MCF 10A (cell line): ENCODE measurements around the gene GLRX. TPM values are rescaled to one million over a fixed set of nuclear protein-coding genes. Genes with fewer than 3 reads are reported as not detected.
"Not testable (repeated sequence)": the region's sequence is repeated elsewhere in the genome, so short reads cannot be mapped to it uniquely, and the experiment has no call there.

Experiments
- BruUV-seq: library from RNA; stranded (reverse); fragments of 400-500 nt; replicated peaks from 2 replicates; lab custom pipeline; 2021; lab: Mats Ljungman, UMichigan
- CTCF ChIA-PET: fragments of 300-600 bp; sonication (Branson Sonifier 250); formaldehyde crosslinking; extraction: SDS; loops from one replicate; lab custom pipeline; 2021; ENCODE audit warnings: antibody characterized with exemption, inconsistent platforms; lab: Yijun Ruan, JAX
- POLR2A ChIA-PET: fragments of 300-600, 350-650 bp; sonication (Branson Sonifier 250); formaldehyde crosslinking; extraction: SDS; loops from one replicate; lab custom pipeline; 2020; ENCODE audit warnings: antibody characterized with exemption, inconsistent platforms; lab: Yijun Ruan, JAX
- DNase-seq: peaks from one replicate; pipeline ENCODE4 v3.0.0-alpha.2; 2018; ENCODE audit not compliant: unreplicated experiment
- H3K27ac Mint-ChIP-seq: one replicate; pipeline ENCODE4 v1.8.0; 2022; ENCODE audit warnings: mild to moderate bottlenecking, low read depth, mixed read lengths; ENCODE audit not compliant: unreplicated experiment
- H3K27me3 Mint-ChIP-seq: one replicate; pipeline ENCODE4 v1.8.0; 2022; ENCODE audit warnings: mixed read lengths; ENCODE audit not compliant: insufficient read depth, unreplicated experiment
- H3K36me3 Mint-ChIP-seq: one replicate; pipeline ENCODE4 v1.8.0; 2022; ENCODE audit warnings: mild to moderate bottlenecking, moderate library complexity, mixed read lengths; ENCODE audit not compliant: insufficient read depth, unreplicated experiment
- H3K4me1 Mint-ChIP-seq: one replicate; pipeline ENCODE4 v1.8.0; 2022; ENCODE audit warnings: mixed read lengths; ENCODE audit not compliant: insufficient read depth, unreplicated experiment
- H3K4me3 Mint-ChIP-seq: one replicate; pipeline ENCODE4 v1.8.0; 2022; ENCODE audit warnings: mild to moderate bottlenecking, moderate library complexity, mixed read lengths; ENCODE audit not compliant: unreplicated experiment
- H3K9me3 Mint-ChIP-seq: one replicate; pipeline ENCODE4 v1.8.0; 2022; ENCODE audit warnings: mixed read lengths; ENCODE audit not compliant: unreplicated experiment
- intact Hi-C: fragments of 100-400 bp; cut with micrococcal nuclease; formaldehyde crosslinking; loops from 2 replicates; pipeline ENCODE4 v1.14.1; 2022
- total RNA-seq: library from RNA; stranded (reverse); gene quantifications from 2 replicates; pipeline ENCODE4 v1.2.3, GENCODE V29; 2022
- TF ChIP-seq, protein P1 (sequence below): fragments of 200-600 bp; IDR thresholded peaks from one replicate; pipeline ENCODE4 v1.8.0; 2022; ENCODE audit warnings: antibody characterized with exemption, mild to moderate bottlenecking; ENCODE audit not compliant: unreplicated experiment

GLRX gene
- total RNA-seq, 1 experiment from 2014 or later, result 41.4 TPM

- H3K9me3 Mint-ChIP-seq, result no peaks in the 10 kb centered on the region
- ChIA-PET CTCF (interaction anchor here (0.6 to 16.0 kb wide), 11 partner anchors 10 to 834 kb away, joined by 3 to 336 read pairs (median 4); no protein-coding TSS in a partner anchor), POLR2A (interaction anchor here (0.6 kb wide), 4 partner anchors 73 to 596 kb away, joined by 3 to 4 read pairs (median 4); no protein-coding TSS in a partner anchor)
- no peak overlapping the region for H3K4me3 Mint-ChIP-seq
- no peaks in the 10 kb centered on the region for H3K36me3 Mint-ChIP-seq
- H3K27ac Mint-ChIP-seq, result no peak overlapping the region
- H3K4me1 Mint-ChIP-seq, result peaks cover 4% of the 10 kb centered on the region
- intact Hi-C loops, result no loop called here
- no TSS peak for BruUV-seq
- TF ChIP-seq, protein P1, sequence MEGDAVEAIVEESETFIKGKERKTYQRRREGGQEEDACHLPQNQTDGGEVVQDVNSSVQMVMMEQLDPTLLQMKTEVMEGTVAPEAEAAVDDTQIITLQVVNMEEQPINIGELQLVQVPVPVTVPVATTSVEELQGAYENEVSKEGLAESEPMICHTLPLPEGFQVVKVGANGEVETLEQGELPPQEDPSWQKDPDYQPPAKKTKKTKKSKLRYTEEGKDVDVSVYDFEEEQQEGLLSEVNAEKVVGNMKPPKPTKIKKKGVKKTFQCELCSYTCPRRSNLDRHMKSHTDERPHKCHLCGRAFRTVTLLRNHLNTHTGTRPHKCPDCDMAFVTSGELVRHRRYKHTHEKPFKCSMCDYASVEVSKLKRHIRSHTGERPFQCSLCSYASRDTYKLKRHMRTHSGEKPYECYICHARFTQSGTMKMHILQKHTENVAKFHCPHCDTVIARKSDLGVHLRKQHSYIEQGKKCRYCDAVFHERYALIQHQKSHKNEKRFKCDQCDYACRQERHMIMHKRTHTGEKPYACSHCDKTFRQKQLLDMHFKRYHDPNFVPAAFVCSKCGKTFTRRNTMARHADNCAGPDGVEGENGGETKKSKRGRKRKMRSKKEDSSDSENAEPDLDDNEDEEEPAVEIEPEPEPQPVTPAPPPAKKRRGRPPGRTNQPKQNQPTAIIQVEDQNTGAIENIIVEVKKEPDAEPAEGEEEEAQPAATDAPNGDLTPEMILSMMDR, result no peak
- H3K27me3 Mint-ChIP-seq, result no peaks in the 10 kb centered on the region
- no peak for DNase-seq
These were observed 30.0 kb upstream of the GLRX start for GRCh38 chr5:95852567-95852966.

DNA sequence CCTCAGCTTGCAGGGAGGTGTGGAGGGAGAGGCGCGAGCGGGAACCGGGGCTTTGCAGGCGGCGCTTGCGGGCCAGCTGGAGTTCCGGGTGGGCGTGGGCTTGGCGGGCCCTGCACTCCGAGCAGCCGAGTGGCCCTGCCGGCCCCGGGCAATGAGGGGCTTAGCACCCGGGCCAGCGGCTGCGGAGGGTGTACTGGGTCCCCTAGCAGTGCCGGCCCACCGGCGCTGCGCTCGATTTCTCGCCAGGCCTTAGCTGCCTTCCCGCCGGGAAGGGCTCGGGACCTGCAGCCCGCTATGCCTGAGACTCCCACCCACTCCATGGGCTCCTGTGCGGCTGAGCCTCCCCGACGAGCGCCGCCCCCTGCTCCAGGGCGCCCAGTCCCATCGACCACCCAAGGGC, 28.6 kb upstream of the GLRX start:
- H3K27me3 Mint-ChIP-seq, intact Hi-C loops, H3K9me3 Mint-ChIP-seq, H3K27ac Mint-ChIP-seq, H3K36me3 Mint-ChIP-seq, BruUV-seq, DNase-seq, H3K4me1 Mint-ChIP-seq, H3K4me3 Mint-ChIP-seq: not testable (repeated sequence)
- POLR2A ChIA-PET, result interaction anchor here (0.6 kb wide), 1 partner anchor 823 kb away, joined by 5 read pairs; no protein-coding TSS in a partner anchor
- CTCF ChIA-PET, result interaction anchor here (0.7 to 16.0 kb wide), 5 partner anchors 67 to 485 kb away, joined by 3 to 336 read pairs (median 86); partner anchors contain the start of gene RFESD

- CTCF ChIA-PET, result interaction anchor here (0.6 to 16.0 kb wide), 11 partner anchors 9 to 752 kb away, joined by 3 to 336 read pairs (median 10); partner anchors contain the start of genes GLRX and RFESD
- TF ChIP-seq, protein P1, result no peak
- peaks cover under 1% of the 10 kb centered on the region for H3K4me1 Mint-ChIP-seq
- H3K4me3 Mint-ChIP-seq, result no peak overlapping the region
- POLR2A ChIA-PET, result no interaction called here
- BruUV-seq, result no TSS peak
- H3K27ac Mint-ChIP-seq, result no peak overlapping the region
- no peaks in the 10 kb centered on the region for H3K27me3 Mint-ChIP-seq
- no peak for DNase-seq
- no peaks in the 10 kb centered on the region for H3K9me3 Mint-ChIP-seq
- H3K36me3 Mint-ChIP-seq, result no peaks in the 10 kb centered on the region
- intact Hi-C loops, result no loop called here
These were observed 27.9 kb upstream of the GLRX start for GRCh38 chr5:95850391-95850894.

DNA sequence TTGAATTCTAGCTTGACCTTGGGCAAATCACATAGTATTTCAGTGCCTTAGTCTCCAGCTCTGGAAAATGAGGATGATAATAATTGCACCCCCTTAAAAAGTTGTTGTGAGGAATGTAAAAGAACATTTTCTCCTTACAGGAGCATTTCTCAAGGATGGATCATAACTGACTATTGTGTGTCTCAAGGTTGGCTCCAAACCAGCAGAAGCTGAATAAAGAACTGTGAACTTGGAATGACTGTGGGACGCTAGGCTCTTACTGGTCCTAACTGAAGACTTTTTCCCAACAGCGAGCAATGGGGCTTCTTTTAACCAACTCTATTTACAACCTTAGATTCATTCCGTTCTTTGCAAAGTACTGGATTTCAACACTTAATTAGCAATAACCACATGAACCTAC, 26.2 kb upstream of the GLRX start:
- ChIA-PET POLR2A (interaction anchor here (0.5 to 3.5 kb wide), 7 partner anchors 10 to 211 kb away, joined by 3 to 16 read pairs (median 7); partner anchors contain the start of gene RFESD), CTCF (interaction anchor here (0.5 to 16.0 kb wide), 19 partner anchors 12 to 489 kb away, joined by 3 to 336 read pairs (median 8); partner anchors contain the start of genes GLRX, RFESD and RHOBTB3)
- DNase-seq, result no peak
- peaks cover 13% of the 10 kb centered on the region for H3K4me1 Mint-ChIP-seq
- intact Hi-C loops, result loop anchor here (5.0 kb wide), 1 partner anchor 566 kb away; no protein-coding TSS in a partner anchor
- TF ChIP-seq, protein P1, result no peak
- no peaks in the 10 kb centered on the region for H3K36me3 Mint-ChIP-seq
- no peak overlapping the region for H3K4me3 Mint-ChIP-seq
- H3K27ac Mint-ChIP-seq, result no peak overlapping the region
- no peaks in the 10 kb centered on the region for H3K9me3 Mint-ChIP-seq
- no peaks in the 10 kb centered on the region for H3K27me3 Mint-ChIP-seq
- BruUV-seq, result no TSS peak
